ENCODE measurements around the gene TSHR.

The TSHR gene

DNA sequence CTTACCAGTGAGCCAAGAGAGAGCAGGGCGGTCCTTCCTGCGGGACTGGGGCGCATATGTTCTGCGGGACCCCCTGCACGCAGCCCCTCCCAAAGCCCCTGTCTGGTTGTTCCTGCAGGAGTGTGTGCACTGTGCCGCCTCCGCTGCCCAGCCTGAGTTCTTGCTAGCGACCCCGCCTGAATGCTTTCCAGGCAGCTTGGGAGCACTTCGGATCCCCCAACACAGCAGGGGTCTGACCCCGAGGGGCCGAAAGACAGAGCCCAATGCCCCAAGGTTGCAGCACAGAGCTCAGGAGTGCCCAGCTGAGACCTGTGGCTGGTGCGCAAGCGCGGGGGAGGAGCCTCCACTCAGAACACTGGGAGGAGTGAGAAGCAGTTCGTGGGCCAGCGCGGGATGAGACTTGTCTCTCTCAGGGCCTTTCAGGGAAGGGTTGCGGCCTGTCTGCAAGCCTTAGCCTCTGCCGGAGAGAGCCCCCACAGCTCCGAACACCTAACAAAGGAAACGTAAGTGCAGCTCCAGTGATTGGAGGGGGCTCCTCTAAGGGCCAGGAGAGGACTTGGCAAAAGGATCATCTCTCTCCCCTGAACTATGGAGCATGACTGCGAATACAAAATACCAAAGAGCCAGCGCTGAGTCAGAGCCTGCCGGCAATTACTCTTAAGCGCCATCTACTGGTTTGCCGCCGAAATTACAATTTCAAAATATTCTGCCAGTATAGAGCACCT is 214.8 kb downstream of the TSHR start:
- peak; percentile 99 for ATAC-seq (ENCODE audit: low read depth)
- Histone ChIP-seq H3K27me3 (ENCODE audit: insufficient read depth, poor library complexity, severe bottlenecking) (no peaks in the 10 kb centered on the region), H3K9me3 (ENCODE audit: severe bottlenecking) (no peaks in the 10 kb centered on the region), H3K4me3 (ENCODE audit: severe bottlenecking) (peak overlapping the region; percentile 38), H3K27ac (ENCODE audit: poor library complexity, severe bottlenecking) (peak overlapping the region; percentile 50), H3K36me3 (ENCODE audit: low read depth) (no peaks in the 10 kb centered on the region), H3K4me1 (ENCODE audit: insufficient read depth, poor library complexity, severe bottlenecking) (peaks cover 6% of the 10 kb centered on the region)
- peak; percentile 93 for DNase-seq (ENCODE audit: low spot score)
- TF ChIP-seq CTCF (IDR thresholded peaks at IDR 0.05; ENCODE audit: poor library complexity, severe bottlenecking), result peak; percentile 99

GRCh38 chr14:81170829-81171195 is 215.4 kb downstream of the TSHR start:
- Histone ChIP-seq H3K4me3 (ENCODE audit: severe bottlenecking) (peak overlapping the region; percentile 38), H3K4me1 (ENCODE audit: insufficient read depth, poor library complexity, severe bottlenecking) (peaks cover 6% of the 10 kb centered on the region), H3K36me3 (ENCODE audit: low read depth) (no peaks in the 10 kb centered on the region), H3K27ac (ENCODE audit: poor library complexity, severe bottlenecking) (peak overlapping the region; percentile 50), H3K9me3 (ENCODE audit: severe bottlenecking) (no peaks in the 10 kb centered on the region), H3K27me3 (ENCODE audit: insufficient read depth, poor library complexity, severe bottlenecking) (no peaks in the 10 kb centered on the region)
- DNase-seq (ENCODE audit: low spot score), result no peak
- peak; percentile 83 for TF ChIP-seq CTCF (IDR thresholded peaks at IDR 0.05; ENCODE audit: poor library complexity, severe bottlenecking)
- ATAC-seq (ENCODE audit: low read depth), result no peak

DNA sequence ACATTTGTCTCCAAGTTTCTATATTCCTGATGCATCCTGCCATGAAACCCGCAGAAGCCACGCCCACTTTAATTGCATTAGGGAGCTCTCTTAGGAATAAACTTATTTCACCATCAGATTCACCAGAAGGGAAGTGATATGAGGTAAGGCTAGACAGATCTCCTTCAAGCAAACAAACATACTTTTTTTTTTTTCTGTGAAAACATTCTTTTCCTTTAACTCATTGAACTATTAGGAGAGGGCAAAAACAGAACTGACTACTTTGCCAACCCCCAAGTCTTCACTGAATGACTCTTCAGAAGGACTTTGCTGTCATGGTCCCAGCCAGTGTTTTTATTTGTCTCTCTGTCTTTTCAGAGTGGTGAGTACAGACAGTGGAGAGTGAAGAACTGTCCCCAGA is 216.9 kb downstream of the TSHR start:
- Histone ChIP-seq H3K27ac (ENCODE audit: poor library complexity, severe bottlenecking) (no peak overlapping the region), H3K27me3 (ENCODE audit: insufficient read depth, poor library complexity, severe bottlenecking) (no peaks in the 10 kb centered on the region), H3K36me3 (ENCODE audit: low read depth) (peaks cover 8% of the 10 kb centered on the region; the same call in 1 of the 2 replicates), H3K9me3 (ENCODE audit: severe bottlenecking) (no peaks in the 10 kb centered on the region), H3K4me1 (ENCODE audit: insufficient read depth, poor library complexity, severe bottlenecking) (peaks cover 13% of the 10 kb centered on the region), H3K4me3 (ENCODE audit: severe bottlenecking) (no peak overlapping the region)
- ATAC-seq (ENCODE audit: low read depth) (no peak), DNase-seq (ENCODE audit: low spot score) (no peak)
- TF ChIP-seq CTCF (IDR thresholded peaks at IDR 0.05; ENCODE audit: poor library complexity, severe bottlenecking), result no peak

GRCh38 chr14:81172881-81173280 is 217.5 kb downstream of the TSHR start:
- Histone ChIP-seq H3K9me3 (ENCODE audit: severe bottlenecking) (no peaks in the 10 kb centered on the region), H3K36me3 (ENCODE audit: low read depth) (peaks cover 11% of the 10 kb centered on the region; the same call in 1 of the 2 replicates), H3K4me3 (ENCODE audit: severe bottlenecking) (no peak overlapping the region), H3K27me3 (ENCODE audit: insufficient read depth, poor library complexity, severe bottlenecking) (no peaks in the 10 kb centered on the region), H3K4me1 (ENCODE audit: insufficient read depth, poor library complexity, severe bottlenecking) (peaks cover 18% of the 10 kb centered on the region), H3K27ac (ENCODE audit: poor library complexity, severe bottlenecking) (no peak overlapping the region)
- TF ChIP-seq CTCF (IDR thresholded peaks at IDR 0.05; ENCODE audit: poor library complexity, severe bottlenecking), result no peak
- ATAC-seq (ENCODE audit: low read depth) (no peak), DNase-seq (ENCODE audit: low spot score) (no peak)

GRCh38 chr14:81176241-81176640 is 220.8 kb downstream of the TSHR start:
- H3K36me3 ChIP-seq (ENCODE audit: low read depth), result peaks cover 11% of the 10 kb centered on the region; the same call in 1 of the 2 replicates
- DNase-seq (ENCODE audit: low spot score), result no peak
- no peak for TF ChIP-seq CTCF (IDR thresholded peaks at IDR 0.05; ENCODE audit: poor library complexity, severe bottlenecking)
- no peaks in the 10 kb centered on the region for H3K27me3 ChIP-seq (ENCODE audit: insufficient read depth, poor library complexity, severe bottlenecking)
- no peaks in the 10 kb centered on the region for H3K9me3 ChIP-seq (ENCODE audit: severe bottlenecking)
- H3K4me3 ChIP-seq (ENCODE audit: severe bottlenecking), result no peak overlapping the region
- ATAC-seq (ENCODE audit: low read depth), result no peak
- peaks cover 20% of the 10 kb centered on the region for H3K4me1 ChIP-seq (ENCODE audit: insufficient read depth, poor library complexity, severe bottlenecking)
- no peak overlapping the region for H3K27ac ChIP-seq (ENCODE audit: poor library complexity, severe bottlenecking)

All from RWPE2 (cell line).